HG02981 (cell line): ENCODE measurements around the gene DALRD3.

ENCODE experiments used
- ATAC-seq: cut with Tn5 transposase; IDR thresholded peaks from one replicate; pipeline ENCODE4 v1.9.1; 2021; ENCODE audit warnings: mild to moderate bottlenecking, moderate library complexity; ENCODE audit not compliant: unreplicated experiment

The DALRD3 gene

GRCh38 chr3:48982686-48983085 is 35.7 kb downstream of the DALRD3 start:
- ATAC-seq: no peak

- no peak for ATAC-seq
These were observed 36.4 kb downstream of the DALRD3 start for GRCh38 chr3:48982016-48982415.

- no peak for ATAC-seq
These were observed 38.1 kb downstream of the DALRD3 start for GRCh38 chr3:48980295-48980694.

GRCh38 chr3:48979451-48979850 is 38.9 kb downstream of the DALRD3 start:
- no peak for ATAC-seq

- ATAC-seq: no peak
These were observed 44.1 kb downstream of the DALRD3 start for GRCh38 chr3:48974076-48974864.

GRCh38 chr3:48970586-48970985 is 47.8 kb downstream of the DALRD3 start:
- ATAC-seq: no peak

- no peak for ATAC-seq
These were observed 51.5 kb downstream of the DALRD3 start for GRCh38 chr3:48966876-48967361.

- no peak for ATAC-seq
These were observed 52.0 kb downstream of the DALRD3 start for GRCh38 chr3:48966367-48966766.
